Caco-2 (cell line): Measurements from ENCODE around the gene CT47A7. TPM values are rescaled to one million over a fixed set of nuclear protein-coding genes. Genes with fewer than 3 reads are reported as not detected.
"Not testable (repeated sequence)": the region's sequence is repeated elsewhere in the genome, so short reads cannot be mapped to it uniquely, and the experiment has no call there.

ENCODE experiments used
- Bru-seq: library from RNA; stranded (reverse); fragments of 400-500 nt; gene quantifications from one replicate; lab custom pipeline; 2021; lab: Mats Ljungman, UMichigan
- BruChase-seq, 2 experiments: library from RNA; stranded (reverse); fragments of 400-500 nt; gene quantifications; one replicate each; lab custom pipeline; 2021; lab: Mats Ljungman, UMichigan
- BruUV-seq: library from RNA; stranded (reverse); fragments of 400-500 nt; replicated peaks from 2 replicates; lab custom pipeline; 2021; lab: Mats Ljungman, UMichigan
- CTCF ChIA-PET: fragments of 300-600 bp; sonication (Branson Sonifier 250); formaldehyde crosslinking; loops from one replicate; lab custom pipeline; 2022; ENCODE audit warnings: antibody characterized with exemption; lab: Charles Lee
- POLR2A ChIA-PET: fragments of 300-600 bp; sonication (Branson Sonifier 250); formaldehyde crosslinking; loops from one replicate; lab custom pipeline; 2022; ENCODE audit warnings: antibody characterized with exemption; lab: Charles Lee
- DNase-seq, 2 experiments: peaks; one replicate each; pipeline versions ENCODE4 v3.0.0 to v3.0.0-alpha.2; 2020 to 2022
- H3K27me3 ChIP-seq: replicated peaks from 2 replicates; pipeline ENCODE4 v1.6.0; 2011; ENCODE audit warnings: low read length; ENCODE audit not compliant: control insufficient read depth, insufficient read depth
- H3K36me3 ChIP-seq: 2 replicates; pipeline ENCODE4 v1.5.1; 2011; ENCODE audit warnings: low read length; ENCODE audit not compliant: control insufficient read depth, insufficient read depth
- H3K4me1 ChIP-seq: fragments of 250-450 bp; sonication (Bioruptor Pico); 2 replicates; pipeline ENCODE4 v1.5.1; 2020; ENCODE audit warnings: mild to moderate bottlenecking
- H3K4me3 ChIP-seq: 2 replicates; pipeline ENCODE4 v1.5.1; 2011; ENCODE audit warnings: low read depth, mild to moderate bottlenecking, control low read depth, low read length
- H3K9me3 ChIP-seq: fragments of 250-450 bp; sonication (Bioruptor Pico); 2 replicates; pipeline ENCODE4 v1.5.1; 2020; ENCODE audit warnings: mild to moderate bottlenecking, moderate library complexity
- H3K27ac Mint-ChIP-seq: one replicate; pipeline ENCODE4 v1.8.0; 2022; ENCODE audit warnings: mixed read lengths; ENCODE audit not compliant: unreplicated experiment
- H3K27me3 Mint-ChIP-seq: one replicate; pipeline ENCODE4 v1.8.0; 2022; ENCODE audit warnings: mixed read lengths; ENCODE audit not compliant: insufficient read depth, unreplicated experiment
- H3K36me3 Mint-ChIP-seq: one replicate; pipeline ENCODE4 v1.8.0; 2022; ENCODE audit warnings: mild to moderate bottlenecking, mixed read lengths; ENCODE audit not compliant: insufficient read depth, unreplicated experiment
- H3K4me1 Mint-ChIP-seq: one replicate; pipeline ENCODE4 v1.8.0; 2022; ENCODE audit warnings: low read depth, mixed read lengths; ENCODE audit not compliant: unreplicated experiment
- H3K4me3 Mint-ChIP-seq: one replicate; pipeline ENCODE4 v1.8.0; 2022; ENCODE audit warnings: mild to moderate bottlenecking, moderate library complexity, mixed read lengths; ENCODE audit not compliant: unreplicated experiment
- H3K9me3 Mint-ChIP-seq: one replicate; pipeline ENCODE4 v1.8.0; 2022; ENCODE audit warnings: mixed read lengths; ENCODE audit not compliant: unreplicated experiment
- intact Hi-C: fragments of 100-400 bp; cut with micrococcal nuclease; formaldehyde crosslinking; loops from one replicate; pipeline ENCODE4 v1.10.0; 2022; ENCODE audit not compliant: unreplicated experiment
- long read RNA-seq: library from polyadenylated mRNA; stranded (forward); transcript quantifications from one replicate; pipeline ENCODE4 v2.0.0, GENCODE V29; 2022
- total RNA-seq: library from RNA; stranded (reverse); gene quantifications from 2 replicates; pipeline ENCODE4 v1.2.3, GENCODE V29; 2022
- TF ChIP-seq, protein P1 (sequence below), 2 experiments: fragments of 200-600 bp in 1 of 2; IDR thresholded peaks; 1 replicate in 1 of 2; 2 replicates in 1 of 2; pipeline versions ENCODE4 v1.5.1 to v1.8.0; 2011 to 2022; ENCODE audit warnings: antibody characterized with exemption in 1 of 2, control low read depth in 1 of 2, inconsistent platforms in 1 of 2, low read depth in 1 of 2, low read length in 1 of 2, mild to moderate bottlenecking in 1 of 2, moderate library complexity in 1 of 2; ENCODE audit not compliant: insufficient read depth in 1 of 2, severe bottlenecking in 1 of 2, unreplicated experiment in 1 of 2

CT47A7 gene
- total RNA-seq, result not detected in 2 replicates
- Bru-seq, nascent RNA, result not detected
- not detected for BruChase-seq, experiment 1, labeled RNA remaining after a 2-hour chase
- BruChase-seq, experiment 2, labeled RNA remaining after a 6-hour chase, result not detected
- long read RNA-seq, result 0 reads

DNA sequence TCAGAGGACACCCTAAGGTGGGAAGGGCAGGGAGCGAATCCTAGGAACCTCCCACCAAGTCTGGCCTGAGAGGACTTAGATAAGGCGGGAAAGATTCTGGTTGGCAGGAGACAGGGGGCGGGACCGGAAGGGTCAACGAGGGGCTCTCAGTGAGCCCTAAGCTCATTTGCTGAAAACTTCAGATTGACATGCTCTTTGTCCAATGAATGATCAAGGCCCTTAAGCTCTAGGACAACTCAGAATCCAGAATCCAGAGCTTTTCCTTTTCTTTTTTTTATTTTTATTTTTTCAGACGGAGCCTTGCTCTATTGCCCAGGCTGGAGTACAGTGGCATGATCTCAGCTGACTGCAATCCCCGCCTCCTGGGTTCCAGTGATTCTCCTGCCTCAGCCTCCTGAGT is at the start of gene CT47A7:
Gene CT47A7, minus strand, starts transcription at position 101 of the 400 bp plus-strand sequence. CDS start 255 bp downstream, outside the sequence.
- POLR2A ChIA-PET, H3K27me3 ChIP-seq, DNase-seq, H3K9me3 ChIP-seq, intact Hi-C loops, H3K27me3 Mint-ChIP-seq, H3K4me3 ChIP-seq, H3K9me3 Mint-ChIP-seq, BruUV-seq, H3K4me1 Mint-ChIP-seq, H3K36me3 Mint-ChIP-seq, CTCF ChIA-PET, H3K4me1 ChIP-seq, H3K27ac Mint-ChIP-seq, H3K36me3 ChIP-seq, H3K4me3 Mint-ChIP-seq: not testable (repeated sequence)

DNA sequence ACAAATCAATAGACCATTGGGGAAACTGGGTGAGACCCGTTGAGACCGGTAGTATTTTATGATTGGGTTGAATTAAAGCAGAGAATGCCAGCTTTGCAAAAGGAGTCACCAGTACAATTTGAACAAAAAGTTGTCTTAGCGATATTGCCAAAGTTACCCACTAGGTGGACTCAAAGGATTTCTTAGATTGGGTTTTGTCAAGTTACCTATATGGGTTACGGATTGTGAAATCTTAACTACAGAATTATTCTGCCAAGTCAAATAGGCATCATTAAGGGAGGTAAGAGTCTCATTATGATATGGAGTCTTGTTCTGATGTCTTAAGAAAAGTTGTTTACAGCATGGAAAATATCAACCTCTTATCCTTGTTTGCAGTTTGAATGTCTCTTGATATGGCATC is 44.2 kb upstream of the CT47A7 start:
- no TSS peak for BruUV-seq
- peak in 1 of 2 experiments; percentile 13 for DNase-seq
- no peaks in the 10 kb centered on the region for H3K9me3 ChIP-seq
- no peak overlapping the region for H3K4me3 Mint-ChIP-seq
- H3K4me3 ChIP-seq, result no peak overlapping the region
- intact Hi-C loops, result loop anchor here (1.0 kb wide), 1 partner anchor 308 kb away; no protein-coding TSS in a partner anchor
- no peaks in the 10 kb centered on the region for H3K36me3 Mint-ChIP-seq
- no peaks in the 10 kb centered on the region for H3K36me3 ChIP-seq
- ChIA-PET POLR2A (no interaction called here), CTCF (no interaction called here)
- TF ChIP-seq, protein P1, sequence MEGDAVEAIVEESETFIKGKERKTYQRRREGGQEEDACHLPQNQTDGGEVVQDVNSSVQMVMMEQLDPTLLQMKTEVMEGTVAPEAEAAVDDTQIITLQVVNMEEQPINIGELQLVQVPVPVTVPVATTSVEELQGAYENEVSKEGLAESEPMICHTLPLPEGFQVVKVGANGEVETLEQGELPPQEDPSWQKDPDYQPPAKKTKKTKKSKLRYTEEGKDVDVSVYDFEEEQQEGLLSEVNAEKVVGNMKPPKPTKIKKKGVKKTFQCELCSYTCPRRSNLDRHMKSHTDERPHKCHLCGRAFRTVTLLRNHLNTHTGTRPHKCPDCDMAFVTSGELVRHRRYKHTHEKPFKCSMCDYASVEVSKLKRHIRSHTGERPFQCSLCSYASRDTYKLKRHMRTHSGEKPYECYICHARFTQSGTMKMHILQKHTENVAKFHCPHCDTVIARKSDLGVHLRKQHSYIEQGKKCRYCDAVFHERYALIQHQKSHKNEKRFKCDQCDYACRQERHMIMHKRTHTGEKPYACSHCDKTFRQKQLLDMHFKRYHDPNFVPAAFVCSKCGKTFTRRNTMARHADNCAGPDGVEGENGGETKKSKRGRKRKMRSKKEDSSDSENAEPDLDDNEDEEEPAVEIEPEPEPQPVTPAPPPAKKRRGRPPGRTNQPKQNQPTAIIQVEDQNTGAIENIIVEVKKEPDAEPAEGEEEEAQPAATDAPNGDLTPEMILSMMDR (IDR thresholded peaks at IDR 0.05; ENCODE audit: insufficient read depth in 1 of 2, low read depth in 1 of 2, low read length in 1 of 2, severe bottlenecking in 1 of 2, unreplicated experiment in 1 of 2), result peak; percentile 21 to 26
- no peaks in the 10 kb centered on the region for H3K27me3 ChIP-seq
- H3K4me1 Mint-ChIP-seq, result no peaks in the 10 kb centered on the region
- no peaks in the 10 kb centered on the region for H3K4me1 ChIP-seq
- no peaks in the 10 kb centered on the region for H3K9me3 Mint-ChIP-seq
- no peaks in the 10 kb centered on the region for H3K27me3 Mint-ChIP-seq
- H3K27ac Mint-ChIP-seq, result no peak overlapping the region

DNA sequence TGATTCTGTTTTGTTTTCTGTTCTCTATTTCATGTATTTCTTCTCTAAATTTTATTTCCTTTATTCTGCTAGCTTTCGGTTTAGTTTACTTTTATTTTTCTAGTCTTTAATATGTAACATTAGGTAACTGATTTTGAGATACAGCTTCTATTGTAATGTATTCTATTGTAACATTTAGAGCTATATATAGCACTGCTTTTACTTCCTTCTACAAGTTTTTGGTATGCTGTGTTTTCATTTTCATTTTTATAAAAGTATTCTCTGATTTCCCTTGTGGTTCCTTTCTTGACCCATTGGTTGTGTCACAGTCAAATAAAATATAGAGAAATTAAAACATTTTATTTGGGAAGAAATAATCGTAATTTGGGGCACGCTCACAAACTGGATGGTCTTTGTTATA is 43.0 kb upstream of the CT47A7 start:
- H3K4me3 Mint-ChIP-seq, result no peak overlapping the region
- BruUV-seq, result no TSS peak
- H3K27me3 ChIP-seq, result no peaks in the 10 kb centered on the region
- intact Hi-C loops, result no loop called here
- no peaks in the 10 kb centered on the region for H3K4me1 ChIP-seq
- ChIA-PET CTCF (no interaction called here), POLR2A (no interaction called here)
- TF ChIP-seq, protein P1 (IDR thresholded peaks at IDR 0.05; ENCODE audit: insufficient read depth in 1 of 2, low read depth in 1 of 2, low read length in 1 of 2, severe bottlenecking in 1 of 2, unreplicated experiment in 1 of 2), result no peak
- no peaks in the 10 kb centered on the region for H3K4me1 Mint-ChIP-seq
- DNase-seq, result no peak
- H3K4me3 ChIP-seq, result no peak overlapping the region
- no peaks in the 10 kb centered on the region for H3K36me3 ChIP-seq
- no peaks in the 10 kb centered on the region for H3K9me3 ChIP-seq
- H3K27ac Mint-ChIP-seq, result no peak overlapping the region
- no peaks in the 10 kb centered on the region for H3K27me3 Mint-ChIP-seq
- no peaks in the 10 kb centered on the region for H3K9me3 Mint-ChIP-seq
- H3K36me3 Mint-ChIP-seq, result no peaks in the 10 kb centered on the region

DNA sequence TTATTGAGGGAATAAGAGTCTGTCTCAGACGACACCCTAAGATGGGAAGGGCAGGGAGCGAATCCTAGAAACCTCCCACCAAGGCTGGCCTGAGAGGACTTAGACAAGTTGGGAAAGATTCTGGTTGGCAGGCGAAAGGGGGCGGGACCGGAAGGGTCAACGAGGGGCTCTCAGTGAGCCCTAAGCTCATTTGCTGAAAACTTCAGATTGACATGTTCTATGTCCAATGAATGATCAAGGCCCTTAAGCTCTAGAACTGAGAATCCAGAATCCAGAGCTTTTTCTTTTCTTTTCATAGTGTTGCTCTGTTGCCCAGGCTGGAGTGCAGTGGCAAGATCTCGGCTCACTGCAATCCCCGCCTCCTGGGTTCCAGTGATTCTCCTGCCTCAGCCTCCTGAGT is 29.3 kb upstream of the CT47A7 start, which contains the start of gene CT47A1:
Gene CT47A1, minus strand, starts transcription at position 101 of the 400 bp plus-strand sequence. CDS start 231 bp downstream, outside the sequence.
- BruUV-seq, H3K36me3 ChIP-seq, H3K9me3 Mint-ChIP-seq, H3K36me3 Mint-ChIP-seq, H3K9me3 ChIP-seq, CTCF ChIA-PET, H3K4me1 Mint-ChIP-seq, H3K4me3 ChIP-seq, POLR2A ChIA-PET, H3K27me3 Mint-ChIP-seq, intact Hi-C loops, H3K27ac Mint-ChIP-seq, DNase-seq, H3K4me3 Mint-ChIP-seq, H3K27me3 ChIP-seq, H3K4me1 ChIP-seq: not testable (repeated sequence)

Other genes starting within 250 kb of the CT47A7 start
- not detected in 2 replicates for gene CT47B1, start 80.7 kb downstream of the CT47A7 start, total RNA-seq
- gene CT47A11, start 19.4 kb downstream of the CT47A7 start, total RNA-seq, result not detected in 2 replicates
- not detected in 2 replicates for gene CT47A10, start 14.6 kb downstream of the CT47A7 start, total RNA-seq
- gene CT47A9, start 9.7 kb downstream of the CT47A7 start, total RNA-seq, result not detected in 2 replicates
- not detected in 2 replicates for gene CT47A8, start 4.9 kb downstream of the CT47A7 start, total RNA-seq
- gene CT47A6, start 4.9 kb upstream of the CT47A7 start, total RNA-seq, result not detected in 2 replicates
- not detected in 2 replicates for gene CT47A5, start 9.7 kb upstream of the CT47A7 start, total RNA-seq
- gene CT47A4, start 14.6 kb upstream of the CT47A7 start, total RNA-seq, result not detected in 2 replicates
- gene CT47A3, start 19.5 kb upstream of the CT47A7 start, total RNA-seq, result not detected in 2 replicates
- gene CT47A2, start 24.3 kb upstream of the CT47A7 start, total RNA-seq, result not detected in 2 replicates
- not detected in 2 replicates for gene CT47A1, start 29.2 kb upstream of the CT47A7 start, total RNA-seq
- 1.2 and 1.3 TPM in 2 replicates for gene GLUD2, start 91.0 kb upstream of the CT47A7 start, total RNA-seq